ENCODE measurements around the gene GINS1.

GINS1 gene

DNA sequence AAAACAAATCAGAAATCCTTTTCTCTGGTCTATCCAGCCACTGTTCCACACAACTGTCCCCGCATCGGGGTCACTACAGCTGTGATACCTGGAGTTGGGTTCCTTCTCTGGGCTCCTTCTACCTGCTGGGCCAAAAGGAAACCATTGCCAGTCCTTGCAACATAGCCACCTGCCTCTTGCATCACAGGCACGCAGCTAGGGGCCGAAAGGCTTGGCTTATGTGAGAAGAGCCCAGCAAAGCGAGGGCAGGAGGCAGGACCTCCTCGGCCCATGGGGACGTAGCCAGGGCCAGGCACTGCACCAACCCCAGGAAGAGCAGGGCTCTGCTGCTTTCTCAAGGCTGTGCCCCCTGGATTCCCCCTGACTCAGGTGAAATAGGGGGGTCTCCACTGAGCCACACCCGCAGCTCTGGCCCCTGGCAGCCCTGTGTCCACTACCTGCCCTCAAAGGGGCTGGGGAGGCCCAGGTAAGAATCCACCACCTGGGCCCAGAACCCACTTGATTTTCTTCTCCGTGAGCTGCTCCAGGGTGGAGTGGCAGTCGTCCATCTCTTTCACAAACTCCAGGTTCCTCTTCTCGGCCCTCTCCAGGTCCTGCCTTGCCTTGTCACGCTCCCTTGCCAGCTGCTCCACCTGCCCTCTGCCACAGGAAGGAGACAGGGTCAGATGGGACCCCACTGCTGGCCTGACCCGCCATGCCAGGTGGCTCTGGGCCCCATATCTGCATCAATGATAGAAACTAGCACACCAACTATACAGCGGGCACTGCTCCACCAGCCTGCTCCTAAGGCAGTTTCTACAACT lies 88.9 kb downstream of the GINS1 start:
- DNase-seq = no peak

DNA sequence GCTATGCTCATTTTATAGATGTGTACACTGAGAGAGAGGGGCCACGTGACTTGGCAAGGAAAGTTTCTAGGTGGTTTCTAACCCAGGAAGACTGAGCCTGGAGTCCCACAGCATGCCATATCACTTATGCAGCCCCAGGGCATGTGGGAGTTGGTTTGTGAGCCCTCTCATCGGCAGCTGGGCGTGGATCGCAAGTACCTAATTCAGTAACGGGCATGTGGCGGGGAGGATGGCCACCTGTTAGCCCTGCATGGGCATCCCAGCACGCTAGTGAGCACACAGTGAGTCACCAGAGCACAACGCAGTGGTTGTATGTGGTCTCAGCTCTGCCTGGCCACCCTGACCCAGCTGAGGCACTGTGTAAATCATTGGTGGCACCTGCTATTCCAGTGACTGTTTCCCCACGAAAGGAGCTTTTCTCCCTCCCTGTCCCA lies 89.5 kb downstream of the GINS1 start:
- no peak for DNase-seq

DNA sequence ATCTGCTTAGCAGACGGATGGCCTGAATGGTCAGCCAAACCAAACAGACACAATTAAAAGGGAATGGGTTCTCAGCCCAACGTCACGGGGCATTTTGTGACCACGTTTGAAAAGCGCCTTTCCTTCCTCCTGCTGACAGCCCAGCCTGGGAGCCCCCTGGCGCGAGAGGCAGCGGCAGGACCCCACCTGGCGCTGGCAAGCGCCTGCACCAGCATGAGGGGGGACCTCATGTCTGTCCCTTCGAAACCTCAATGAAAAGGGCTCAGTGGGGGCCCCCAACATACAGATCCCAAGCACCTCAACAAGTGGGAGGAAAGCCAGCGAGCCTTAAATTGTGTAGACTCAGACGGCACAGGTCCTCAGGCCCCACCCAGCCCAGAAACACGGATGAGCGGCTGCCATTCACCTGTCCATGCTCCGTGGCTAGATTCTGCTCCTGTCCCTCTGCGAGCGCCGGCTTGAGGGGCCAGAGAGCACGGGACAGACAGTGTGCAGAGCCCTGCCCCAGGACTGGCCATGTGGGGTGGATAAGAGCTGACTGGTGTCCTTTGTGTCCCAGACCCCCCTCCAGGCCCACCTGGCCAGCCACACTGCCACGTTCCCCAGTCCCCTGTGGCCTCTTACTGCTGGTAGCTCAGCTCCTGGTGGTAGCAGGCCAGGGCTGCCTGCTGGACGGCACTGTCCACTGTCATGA lies 90.3 kb downstream of the GINS1 start:
- no peak for DNase-seq

Measured in stimulated activated CD4-positive, alpha-beta T cell treated with anti-CD3 and anti-CD28 coated beads, Interleukin-4, amount 100 ng/mL, for 1 hour (primary cell).